HG03439 (cell line): Measurements from ENCODE around the gene MRPS18B.

Source experiments
- ATAC-seq: cut with Tn5 transposase; IDR thresholded peaks from one replicate; pipeline ENCODE4 v1.9.1; 2021; ENCODE audit warnings: mild to moderate bottlenecking, moderate library complexity; ENCODE audit not compliant: unreplicated experiment

The MRPS18B gene

DNA sequence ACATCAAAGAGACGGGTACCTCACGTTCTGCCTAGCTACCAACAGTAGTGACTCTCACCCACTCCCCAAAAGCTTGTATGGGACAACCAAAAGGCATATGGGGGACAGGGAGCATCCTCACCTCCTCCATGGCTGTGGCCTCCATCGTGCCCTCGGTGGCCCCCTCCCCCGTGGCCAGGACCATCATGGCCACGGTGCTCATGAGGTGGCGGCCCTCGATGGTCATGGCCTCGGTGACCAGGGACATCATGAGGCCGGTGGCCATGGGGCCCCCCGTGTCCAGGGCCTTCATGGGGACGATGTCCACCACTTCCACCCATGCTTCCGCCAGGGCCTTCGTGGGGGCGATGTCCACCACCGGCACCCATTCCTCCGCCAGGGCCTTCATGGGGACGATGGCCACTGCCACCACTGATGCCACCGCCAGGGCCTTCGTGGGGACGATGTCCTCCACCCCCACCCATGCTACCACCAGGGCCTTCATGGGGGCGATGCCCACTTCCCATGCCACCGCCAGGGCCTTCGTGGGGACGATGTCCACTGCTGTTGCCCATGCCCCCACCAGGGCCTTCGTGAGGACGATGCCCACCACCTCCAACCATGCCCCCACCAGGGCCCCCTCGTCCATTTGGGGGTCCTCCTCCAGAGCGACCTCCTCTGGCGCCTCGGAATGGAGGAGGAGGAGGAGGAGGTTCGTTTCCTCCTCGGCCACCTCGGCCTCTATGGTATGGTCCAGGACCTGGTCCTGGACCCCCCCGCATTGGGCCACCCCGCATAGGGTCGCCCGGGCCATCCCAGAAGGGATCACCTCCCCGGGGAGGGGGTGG lies 15.6 kb upstream of the MRPS18B start:
- no peak for ATAC-seq

DNA sequence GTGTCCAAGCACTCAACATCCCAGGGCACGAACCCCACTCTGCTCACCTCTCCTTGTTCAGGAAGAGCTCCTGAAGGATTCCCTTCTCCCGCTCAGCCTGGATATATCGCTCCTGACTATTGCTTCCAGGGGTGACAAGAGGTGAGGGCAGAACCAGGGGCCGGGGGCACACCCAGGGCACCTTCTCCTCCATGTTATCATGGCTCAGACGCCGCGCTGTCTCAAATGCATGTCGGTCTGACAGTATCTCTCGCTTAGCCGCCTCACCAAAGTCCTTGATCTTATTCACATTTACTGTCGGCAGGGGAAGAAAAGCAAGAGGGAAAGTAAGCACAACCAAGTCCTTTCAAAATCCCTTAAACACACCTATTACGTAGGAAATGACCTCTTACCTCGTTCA lies 13.7 kb upstream of the MRPS18B start:
- ATAC-seq: no peak

DNA sequence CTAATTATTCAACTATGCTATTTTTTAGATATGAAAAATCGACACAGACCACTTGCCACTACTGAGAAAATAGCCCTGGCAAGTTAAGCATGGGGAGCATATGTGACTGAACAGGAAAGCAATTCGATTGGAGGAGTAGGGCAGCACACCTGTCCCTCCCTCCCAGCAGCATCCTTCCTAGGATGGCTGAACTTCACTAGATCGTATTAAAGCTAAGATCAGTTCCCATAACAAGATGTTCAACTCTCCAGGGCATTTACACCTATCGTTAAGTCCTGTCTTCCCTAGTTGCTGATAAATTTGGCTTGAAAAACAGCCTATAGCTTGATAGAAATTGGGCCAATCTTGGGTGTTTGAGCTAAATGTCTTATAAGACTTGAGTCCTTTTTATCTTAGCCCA lies 7.6 kb upstream of the MRPS18B start:
- ATAC-seq: no peak

DNA sequence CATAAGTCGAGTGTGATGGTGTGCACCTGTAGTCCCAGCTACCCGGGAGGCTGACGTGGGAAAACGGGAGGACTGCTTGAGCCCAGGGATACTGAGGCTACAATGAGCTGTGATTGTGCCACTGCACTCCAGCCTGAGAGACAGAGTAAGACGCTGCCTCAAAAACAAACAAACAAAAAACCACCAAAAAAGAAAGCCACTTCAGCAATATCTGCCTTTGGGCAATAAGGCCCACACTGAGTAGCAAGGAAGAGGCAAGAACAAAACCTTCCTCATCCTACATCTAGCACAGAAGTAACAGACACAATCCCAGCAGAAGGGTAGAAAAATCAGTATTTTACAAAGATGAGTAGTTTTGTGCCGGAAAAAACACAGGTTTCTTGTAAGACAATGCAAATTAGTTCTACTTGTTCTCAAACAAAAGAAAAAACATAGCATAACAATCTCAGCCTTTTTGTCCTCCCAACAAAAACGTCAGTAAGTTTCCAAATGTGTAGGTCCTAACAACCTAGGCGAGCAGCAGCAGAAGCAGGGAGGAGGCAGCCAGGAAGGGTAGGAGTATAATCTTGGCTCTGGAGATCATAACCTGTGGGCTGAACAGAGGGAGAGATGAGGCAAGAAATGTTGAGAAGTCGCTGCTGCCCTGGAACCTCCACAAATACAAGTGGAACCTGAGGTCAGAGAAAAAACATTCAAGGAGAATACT lies 6.3 kb upstream of the MRPS18B start:
- no peak for ATAC-seq

DNA sequence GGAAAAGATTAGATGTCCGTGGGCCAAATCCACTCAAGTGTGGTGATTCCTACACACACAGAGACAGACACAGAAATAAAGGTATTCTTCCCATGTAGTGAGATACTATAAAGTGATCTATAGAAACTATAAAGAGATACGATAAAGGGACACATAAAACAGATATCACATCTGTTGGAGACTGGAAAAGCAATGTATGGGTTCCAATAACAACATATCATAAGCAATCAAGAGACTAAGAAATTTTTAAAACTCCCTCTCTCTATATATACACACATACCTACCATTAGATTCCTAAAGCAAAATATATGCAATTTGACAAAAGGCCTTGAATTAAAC lies 5.8 kb upstream of the MRPS18B start:
- ATAC-seq: no peak

DNA sequence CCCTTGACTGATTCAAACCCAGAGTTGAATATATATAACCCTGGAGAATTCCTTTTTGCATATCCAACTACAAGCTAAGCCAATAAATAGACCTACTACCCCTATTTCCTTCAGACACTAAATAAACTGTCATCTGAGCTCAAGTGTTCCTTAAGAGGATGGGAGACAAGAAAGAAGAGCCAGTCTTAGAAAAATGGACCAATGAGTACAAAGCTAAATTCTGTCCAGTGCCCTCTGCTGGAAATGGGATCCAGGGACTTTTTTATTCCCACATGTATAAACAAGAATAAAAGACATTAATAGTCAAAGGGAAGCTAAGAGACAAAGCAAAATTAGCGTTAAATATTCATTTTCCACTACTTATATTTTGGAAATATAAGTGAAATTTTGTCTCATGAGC lies 5.4 kb upstream of the MRPS18B start:
- no peak for ATAC-seq

DNA sequence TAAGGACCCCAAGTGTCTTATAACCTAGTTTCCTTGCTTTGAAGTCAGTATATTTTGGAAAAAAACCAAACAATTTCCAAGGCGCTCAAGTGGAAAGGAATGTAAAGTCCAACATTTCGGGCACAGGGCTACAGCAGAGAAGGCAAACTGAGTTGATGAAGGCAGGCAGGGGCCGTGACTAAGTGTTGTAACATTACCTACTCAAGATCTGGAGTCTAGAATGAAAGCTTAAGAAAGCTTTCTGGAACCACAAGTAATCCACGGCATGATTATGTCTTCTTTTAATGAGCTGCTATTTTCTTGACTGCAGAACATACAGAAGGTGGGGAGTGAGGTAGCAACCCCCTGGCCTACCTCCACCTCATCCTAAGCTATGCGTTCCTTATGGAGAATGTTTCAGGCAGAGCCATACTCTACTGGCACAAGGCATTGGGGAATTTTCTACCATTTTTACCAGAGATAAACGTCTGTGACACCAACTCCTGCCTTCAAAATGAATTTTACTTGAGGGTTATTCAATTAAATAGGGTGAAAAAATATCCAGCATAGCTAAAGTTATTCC lies 4.9 kb upstream of the MRPS18B start:
- ATAC-seq: no peak

DNA sequence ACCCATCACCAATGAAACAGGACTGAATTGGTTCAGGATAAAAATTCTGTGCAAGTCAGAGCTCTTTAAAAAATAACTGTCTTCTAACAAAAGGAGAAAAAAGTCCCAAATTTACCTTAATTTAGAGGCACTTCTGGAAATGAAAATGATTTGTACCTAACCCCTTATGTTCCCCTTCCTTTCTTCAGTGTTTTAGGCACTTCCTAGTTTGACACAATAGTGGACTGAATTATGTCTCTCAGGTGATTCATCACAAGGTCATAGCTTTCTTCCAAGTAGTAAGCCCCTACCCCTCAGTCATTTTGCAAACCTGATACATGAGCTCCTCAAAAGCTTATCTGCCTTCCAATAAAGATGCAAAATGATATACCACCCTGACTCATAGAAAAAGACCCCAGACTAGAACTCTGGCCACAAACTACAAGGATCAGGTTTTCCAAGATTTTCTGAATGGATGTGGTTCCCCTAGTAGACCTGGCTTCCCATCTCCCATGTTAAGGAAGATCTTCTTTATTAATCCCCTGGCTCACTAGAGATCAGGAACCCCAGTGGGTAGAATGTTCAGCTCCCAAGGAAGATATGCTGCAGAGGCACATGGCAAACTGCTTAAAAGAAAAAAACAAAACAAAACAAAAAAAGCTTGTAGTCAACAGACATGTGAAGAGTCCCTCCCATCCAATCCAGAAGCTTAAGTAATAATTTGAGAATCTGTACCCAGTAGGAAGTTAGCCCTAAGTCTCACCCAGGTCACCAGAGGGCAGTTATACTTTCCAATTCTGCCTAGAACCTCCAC lies 4.2 kb upstream of the MRPS18B start:
- no peak for ATAC-seq

DNA sequence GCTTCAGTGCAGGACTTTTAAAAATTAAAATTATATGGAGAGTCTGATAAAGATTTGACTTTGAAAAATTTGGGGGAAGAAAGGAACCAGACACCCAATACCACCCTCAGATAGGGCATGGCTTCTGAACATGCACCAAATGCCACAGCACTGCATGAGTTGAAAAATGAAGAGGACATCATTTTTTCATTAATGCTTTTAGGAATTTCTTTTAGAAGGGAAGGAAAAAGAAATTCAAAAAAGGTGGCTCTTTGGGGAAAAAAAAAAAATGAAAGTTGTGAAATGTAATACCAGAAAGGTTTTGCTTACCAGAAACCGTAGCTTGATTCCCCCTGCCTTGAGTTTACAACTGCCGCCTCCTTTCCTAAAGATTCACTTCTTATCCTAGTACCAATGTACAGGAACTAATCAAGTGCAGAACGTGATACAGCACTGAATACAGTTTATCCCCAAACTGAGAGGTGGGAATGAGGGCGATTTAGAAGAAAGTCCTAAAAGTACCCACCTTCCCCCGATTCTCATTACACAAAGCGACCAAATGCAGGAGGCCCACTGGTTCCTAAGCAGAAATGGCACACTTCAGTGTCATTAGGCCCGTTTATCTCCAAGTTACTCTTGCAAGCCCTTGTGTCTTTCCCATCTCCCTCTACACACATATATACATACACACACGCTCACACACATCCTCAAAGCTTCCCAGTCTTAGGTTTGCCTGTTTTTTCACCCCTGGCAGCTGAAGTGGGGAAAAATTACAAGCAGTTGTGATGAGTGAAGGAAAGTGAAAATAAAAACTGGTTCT lies 3.4 kb upstream of the MRPS18B start:
- no peak for ATAC-seq

DNA sequence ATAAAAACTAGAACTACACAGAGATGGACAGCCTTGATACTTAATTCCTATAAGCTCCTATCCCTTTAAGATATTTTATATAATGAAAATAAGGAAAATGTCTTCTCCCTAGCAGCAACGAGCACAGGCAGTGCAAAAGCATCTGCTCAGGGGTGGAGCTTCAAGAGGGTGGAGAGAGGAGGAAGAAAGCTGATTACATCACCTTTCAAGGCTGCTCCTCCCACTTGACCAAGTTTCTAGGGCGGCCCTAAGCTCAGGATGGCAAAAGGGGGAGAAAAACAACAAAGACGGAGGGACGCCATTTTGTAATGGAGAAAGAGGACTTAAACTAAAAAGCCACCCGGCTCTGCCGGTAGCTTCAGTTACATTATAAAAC lies 2.8 kb upstream of the MRPS18B start:
- peak; percentile 37 for ATAC-seq

DNA sequence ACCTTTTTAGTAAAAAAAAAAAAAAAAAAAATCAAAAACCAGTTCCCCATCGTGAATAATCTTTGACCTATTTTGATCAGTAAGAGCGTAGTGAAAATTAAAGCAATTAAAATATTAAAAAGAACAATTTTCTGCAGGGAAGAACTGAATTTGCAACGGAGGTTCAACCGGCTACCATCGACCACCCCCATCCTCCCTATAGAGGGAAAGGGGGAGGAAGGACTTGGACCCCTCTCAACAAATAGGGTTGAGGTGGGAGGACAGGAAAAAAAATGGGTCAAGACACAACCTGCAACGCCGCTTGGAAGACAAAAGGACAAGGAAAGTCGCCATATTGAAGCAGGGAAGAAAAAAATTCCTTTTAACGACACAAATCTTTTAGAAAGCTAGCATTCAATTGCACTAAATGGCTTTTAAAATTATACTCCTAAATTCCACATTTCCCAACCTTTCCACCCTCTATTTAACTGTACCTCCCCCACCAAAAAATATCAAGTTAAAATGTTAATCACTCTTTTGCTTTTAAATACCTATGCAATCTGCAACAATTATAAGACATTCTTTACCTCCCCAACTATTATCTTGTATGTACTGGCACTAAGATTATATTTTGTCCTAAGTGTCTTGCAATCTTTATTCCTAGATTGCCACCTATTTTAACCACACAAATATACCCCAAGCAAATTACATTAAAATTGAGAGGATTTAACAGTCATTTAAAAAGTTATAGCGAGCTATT lies 2.3 kb upstream of the MRPS18B start:
- ATAC-seq: no peak

DNA sequence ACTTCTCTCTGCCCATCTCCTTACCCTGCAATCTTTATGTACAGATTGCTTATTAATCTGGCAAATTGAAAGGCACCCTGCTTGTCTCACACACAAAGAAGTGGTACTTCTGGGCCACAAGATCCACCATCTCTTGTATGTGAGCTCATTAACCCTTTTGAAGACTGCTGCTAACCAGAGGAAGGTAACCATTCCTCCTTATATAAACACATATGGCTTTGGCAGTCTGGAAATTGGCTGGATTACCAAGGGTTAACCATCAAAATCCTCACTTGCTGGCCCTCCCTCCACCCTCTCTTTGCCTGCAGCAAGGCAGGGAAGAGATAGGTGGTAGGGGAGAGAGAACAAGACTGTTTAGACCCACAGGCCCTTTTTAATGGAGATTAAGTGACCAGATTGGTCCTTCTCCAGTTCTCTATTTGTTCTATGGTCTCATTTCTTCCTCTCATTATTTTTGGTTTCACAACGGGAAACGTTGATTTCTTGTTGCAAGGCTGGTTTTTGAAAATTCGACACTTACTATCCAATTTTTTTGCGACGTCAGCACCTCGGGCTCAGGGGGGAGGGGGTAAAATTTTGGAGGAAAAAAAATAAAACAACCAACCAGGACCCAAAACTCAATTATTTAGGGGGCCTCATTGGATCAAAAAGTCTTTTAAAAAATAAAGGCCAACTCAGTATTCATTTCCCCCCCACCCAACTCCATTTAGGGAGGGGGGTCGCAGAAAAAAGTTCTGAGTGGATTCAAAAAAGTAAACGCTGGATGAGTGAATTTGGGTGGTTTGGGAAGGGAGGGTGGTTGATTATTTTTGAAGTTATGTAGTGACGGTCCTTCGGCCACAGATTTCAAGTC lies 1.5 kb upstream of the MRPS18B start:
- ATAC-seq: no peak

DNA sequence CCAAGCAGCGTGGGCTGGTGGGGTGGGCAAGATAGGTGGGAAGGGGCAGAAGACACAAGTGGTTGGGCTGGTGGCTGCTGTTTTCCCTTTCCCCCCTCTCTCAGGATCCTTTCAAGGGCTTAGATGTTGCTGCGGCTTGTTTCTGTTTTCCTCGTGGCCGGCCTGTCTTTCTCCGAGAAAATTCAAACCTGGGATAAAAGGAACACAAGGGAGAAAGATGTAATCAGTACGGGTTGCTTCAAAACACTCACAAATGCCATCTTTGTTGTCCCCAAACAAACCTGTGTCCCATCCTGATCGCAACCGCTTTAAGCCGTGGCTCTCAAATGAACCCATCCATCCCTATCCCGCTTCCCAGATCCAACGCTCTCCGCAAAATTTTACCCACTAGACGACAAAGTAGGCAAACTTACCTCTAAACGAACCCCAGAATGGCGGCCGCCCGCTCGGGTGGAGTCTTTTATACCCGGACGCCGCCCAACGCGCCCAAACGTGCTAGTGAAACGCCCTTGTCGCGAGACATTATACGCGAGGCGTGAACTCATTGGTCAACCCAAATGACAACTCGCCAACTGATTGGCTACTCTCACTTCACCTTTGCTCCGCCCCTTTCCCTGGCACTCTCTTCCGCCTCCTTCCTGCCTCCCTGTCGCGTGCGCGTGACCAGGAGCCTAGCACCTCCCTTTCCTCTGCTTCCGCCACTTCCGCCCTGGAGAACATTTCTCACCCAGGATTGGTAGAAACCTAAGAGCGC lies 652 bp upstream of the MRPS18B start, which contains the start of gene PPP1R10:
TSS of gene PPP1R10 (minus strand) at position 433 of the 754 bp plus-strand sequence. CDS start 7,299 bp downstream, outside the sequence.
- peak; percentile 81 for ATAC-seq

DNA sequence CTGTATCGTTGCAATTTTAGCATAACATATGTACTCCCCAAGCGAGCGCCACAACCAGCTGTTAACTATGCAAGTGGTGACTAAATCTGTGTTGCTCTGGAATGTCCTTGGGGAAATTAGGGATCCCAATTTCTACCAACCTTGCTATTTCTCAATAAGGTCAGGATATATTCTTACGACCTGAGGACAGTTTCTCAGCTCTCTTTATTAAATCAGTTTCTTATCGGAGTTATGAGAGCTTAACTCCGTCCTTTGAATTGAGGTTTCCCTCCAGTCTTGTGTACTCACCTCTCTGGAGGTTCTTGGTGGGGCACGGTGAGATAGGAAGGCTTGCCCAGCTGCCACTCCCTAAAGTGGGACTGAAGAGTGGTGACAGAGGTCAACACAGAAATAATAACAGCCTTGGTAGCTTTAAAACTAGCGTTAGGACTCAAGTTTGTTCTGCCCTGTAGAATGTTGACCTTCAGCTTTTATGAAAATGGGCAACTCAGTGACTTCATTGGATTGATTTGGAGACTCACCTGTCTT lies 694 bp downstream of the MRPS18B start:
- no peak for ATAC-seq

DNA sequence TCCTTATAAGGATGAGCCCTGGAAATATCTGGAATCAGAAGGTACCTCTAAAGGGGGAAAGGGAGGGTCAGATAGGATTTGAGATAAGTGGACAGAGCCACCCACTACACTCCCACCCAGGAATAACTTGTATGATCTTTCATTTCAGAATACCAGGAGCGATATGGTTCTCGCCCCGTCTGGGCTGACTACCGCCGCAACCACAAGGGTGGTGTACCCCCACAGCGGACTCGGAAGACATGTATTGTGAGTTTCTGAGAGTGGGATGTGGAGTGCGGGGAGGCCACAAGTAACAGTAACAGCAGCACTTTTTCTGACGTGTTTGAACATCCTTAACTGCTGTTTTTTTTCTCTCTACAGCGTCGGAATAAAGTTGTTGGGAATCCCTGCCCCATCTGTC lies 1.9 kb downstream of the MRPS18B start:
- ATAC-seq: no peak

DNA sequence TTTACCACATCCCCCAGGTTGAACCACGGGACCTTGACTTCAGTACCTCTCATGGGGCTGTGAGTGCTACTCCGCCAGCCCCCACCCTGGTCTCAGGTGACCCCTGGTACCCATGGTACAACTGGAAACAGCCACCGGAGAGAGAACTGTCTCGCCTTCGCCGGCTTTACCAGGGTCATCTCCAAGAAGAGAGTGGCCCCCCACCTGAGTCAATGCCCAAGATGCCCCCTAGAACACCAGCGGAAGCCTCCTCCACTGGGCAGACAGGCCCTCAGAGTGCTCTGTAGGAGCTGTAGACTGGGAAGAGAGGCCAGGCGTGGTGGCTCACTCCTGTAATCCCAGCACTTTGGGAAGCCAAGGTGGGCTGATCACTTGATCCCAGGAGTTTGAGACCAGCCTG lies 7.9 kb downstream of the MRPS18B start:
- no peak for ATAC-seq

DNA sequence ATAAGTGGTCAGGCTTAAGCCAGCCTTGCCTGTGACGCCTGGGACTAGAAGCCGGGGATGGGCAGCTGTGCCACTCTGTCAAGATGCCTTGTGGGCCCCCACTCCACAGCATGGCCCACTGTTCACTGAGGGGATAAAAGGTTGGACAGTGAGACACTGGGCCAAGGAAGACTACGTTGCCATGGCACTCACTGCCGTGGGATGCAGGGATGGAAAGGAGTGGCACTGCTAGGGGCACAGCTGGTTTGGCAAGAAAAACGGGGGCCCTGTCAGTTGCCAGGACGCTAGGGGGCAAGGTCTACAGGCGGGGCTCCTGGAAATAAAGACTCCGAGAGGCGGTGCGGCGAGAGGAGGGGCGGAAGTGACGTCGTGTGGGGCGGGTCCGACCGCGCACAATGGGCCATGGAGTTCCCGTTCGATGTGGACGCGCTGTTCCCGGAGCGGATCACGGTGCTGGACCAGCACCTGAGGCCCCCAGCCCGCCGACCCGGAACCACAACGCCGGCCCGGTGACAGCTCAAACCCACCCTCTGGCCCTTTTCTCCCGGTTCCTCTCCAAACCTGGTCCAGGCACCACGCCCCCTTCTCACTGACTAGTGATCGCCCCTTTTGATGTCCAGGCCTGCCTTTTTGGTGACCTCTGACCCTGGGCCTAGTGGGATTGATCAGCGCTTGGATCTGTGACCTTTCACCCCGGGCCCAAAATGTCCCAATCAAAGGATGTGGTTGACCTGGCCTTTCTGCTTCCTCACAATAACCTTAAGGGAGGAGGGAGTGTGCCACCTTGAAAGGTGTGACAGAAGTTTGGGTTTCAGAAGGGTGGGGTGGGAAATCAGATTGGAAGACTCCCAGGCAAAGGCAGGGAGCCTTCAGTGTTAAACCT lies 9.1 kb downstream of the MRPS18B start, which contains the start of gene ATAT1:
TSS of gene ATAT1 (plus strand) at position 391 of the 883 bp plus-strand sequence.
- peak; percentile 83 for ATAC-seq
